Small intestine (tissue), 7 donors: ENCODE results near the gene SGSM1. TPM values are rescaled to one million over a fixed set of nuclear protein-coding genes. Genes with fewer than 3 reads are reported as not detected.

Source experiments
- DNase-seq, 2 donors: peaks; one replicate each; pipeline versions ENCODE4 v3.0.0 to v3.0.0-alpha.2; 2013
- FAIRE-seq: peaks from 2 replicates; lab custom pipeline; 2012; peaks lifted over from hg19 to GRCh38; lab: Jason Lieb, UNC
- H3K27ac ChIP-seq, 3 donors: one replicate each; pipeline ENCODE4 v1.5.1; 2013; ENCODE audit warnings: low read length in 2 of 3, mild to moderate bottlenecking in 2 of 3, control low read depth in 1 of 3, inconsistent platforms in 1 of 3, low read depth in 1 of 3, moderate library complexity in 1 of 3
- H3K27me3 ChIP-seq, 3 donors: one replicate each; pipeline ENCODE4 v1.6.1; 2013; ENCODE audit warnings: low read length in 3 of 3, inconsistent platforms in 1 of 3; ENCODE audit not compliant: control insufficient read depth in 3 of 3, insufficient read depth in 3 of 3
- H3K36me3 ChIP-seq, 3 donors: one replicate each; pipeline ENCODE4 v1.6.1; 2013; ENCODE audit warnings: low read length in 3 of 3, inconsistent platforms in 1 of 3, low read depth in 1 of 3, mild to moderate bottlenecking in 1 of 3, moderate library complexity in 1 of 3; ENCODE audit not compliant: control insufficient read depth in 3 of 3, insufficient read depth in 2 of 3
- H3K4me1 ChIP-seq, 3 donors: one replicate each; pipeline ENCODE4 v1.6.1; 2013; ENCODE audit warnings: low read length in 2 of 3, inconsistent platforms in 1 of 3, low read depth in 1 of 3, mild to moderate bottlenecking in 1 of 3, moderate library complexity in 1 of 3; ENCODE audit not compliant: control insufficient read depth in 3 of 3, insufficient read depth in 2 of 3
- H3K4me3 ChIP-seq, 3 donors: one replicate each; pipeline ENCODE4 v1.5.1; 2013; ENCODE audit warnings: low read length in 3 of 3, control low read depth in 1 of 3, inconsistent platforms in 1 of 3, low read depth in 1 of 3, mild to moderate bottlenecking in 1 of 3, moderate library complexity in 1 of 3
- H3K9me3 ChIP-seq, 2 donors: one replicate each; pipeline ENCODE4 v1.6.1; 2013; ENCODE audit warnings: low read depth in 1 of 2, low read length in 1 of 2; ENCODE audit not compliant: control insufficient read depth in 2 of 2, insufficient read depth in 1 of 2
- WGBS, 3 donors: extraction: QIAGEN DNeasy Blood & Tissue Kit; methylation state at CpG; one replicate each; pipeline ENCODE4 v1.1.7; 2013; 5-methylcytosine and 5-hydroxymethylcytosine counted together
- polyA plus RNA-seq, 4 donors: library from polyadenylated mRNA; stranded (reverse) in 3 of 4; unstranded in 1 of 4; fragments of 200-250 nt in 3 of 4; fragments of 120-200 nt in 1 of 4; gene quantifications; one replicate each; pipeline versions ENCODE4 v1.2.1 to v1.2.3, GENCODE V29; 2013
- donor health status: healthy with polysubstance abuse.
- donor health status: control.
- donor health status: control.
- donor health status: Bipolar disorder and iron deficiency.
- donor health status: healthy.

Gene SGSM1
- polyA plus RNA-seq, 4 donors = 0.27 to 11.0 (median 2.2) TPM; not detected in 1

- FAIRE-seq = no peak
- H3K9me3 ChIP-seq = peaks cover 0 to 7% of the 10 kb centered on the region in 2 donors
Measured at GRCh38 chr22:24813861-24814770, 8.1 kb downstream of the SGSM1 start.

DNA sequence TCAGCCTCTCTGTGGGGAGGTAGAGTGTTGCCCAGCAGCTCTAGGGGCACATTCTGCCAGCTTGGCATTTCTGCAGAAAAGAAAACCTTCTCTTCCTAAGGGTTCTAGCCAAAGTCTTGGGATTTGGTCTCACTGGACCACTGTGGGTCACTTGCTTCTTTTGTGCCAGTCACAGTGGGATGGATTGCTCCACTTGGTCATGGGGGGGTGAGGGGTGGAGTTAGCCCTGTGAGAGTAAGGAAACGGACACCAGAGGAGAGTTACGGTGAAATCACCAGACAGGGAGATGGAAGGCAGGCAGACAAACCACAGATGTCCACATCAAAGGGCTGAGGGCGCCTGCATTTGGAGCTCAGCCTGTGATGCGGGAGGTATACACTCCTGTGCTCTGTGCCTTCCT lies 10.8 kb downstream of the SGSM1 start:
- H3K27ac ChIP-seq = no peak overlapping the region
- no peaks in the 10 kb centered on the region for H3K27me3 ChIP-seq
- peaks cover 0 to 7% of the 10 kb centered on the region in 2 donors for H3K9me3 ChIP-seq
- peaks cover 0 to 16% (median 0%) of the 10 kb centered on the region in 3 donors for H3K36me3 ChIP-seq
- WGBS, 3 donors = 61 to 83% (median 74%) methylated on average over 4 of the region's 4 CpGs
- no peak for DNase-seq
- FAIRE-seq = no peak
- H3K4me1 ChIP-seq = peaks cover 0 to 15% (median 0%) of the 10 kb centered on the region in 3 donors
- H3K4me3 ChIP-seq = no peak overlapping the region

More at GRCh38 chr22:24813861-24814770, 8.1 kb downstream of the SGSM1 start:
- Histone ChIP-seq H3K27ac (no peak overlapping the region), H3K27me3 (no peaks in the 10 kb centered on the region), H3K4me1 (peaks cover 0 to 3% (median 0%) of the 10 kb centered on the region in 3 donors), H3K36me3 (peaks cover 0 to 17% (median 0%) of the 10 kb centered on the region in 3 donors), H3K4me3 (no peak overlapping the region)
- DNase-seq = no peak
- WGBS, 3 donors = 80 to 86% (median 83%) methylated on average over 9 of the region's 9 CpGs

DNA sequence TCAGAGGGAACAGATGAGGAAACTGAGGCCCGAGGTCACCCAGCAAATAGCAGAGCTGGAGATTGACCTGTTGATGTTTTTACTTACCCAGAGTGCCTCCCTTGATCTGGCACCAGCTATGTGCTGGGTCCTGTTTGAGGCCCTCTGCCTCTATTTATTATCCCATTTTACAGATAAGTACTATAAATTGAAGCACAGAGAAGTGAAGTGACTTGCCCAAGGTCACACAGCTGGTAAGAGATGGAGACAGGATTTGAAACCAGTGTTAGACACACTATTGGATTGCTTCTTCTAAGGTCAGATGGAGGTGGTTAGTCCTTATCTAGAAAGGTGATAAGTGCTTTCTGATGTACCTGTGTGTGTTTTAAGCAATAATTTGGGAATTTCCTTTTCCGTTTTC lies 13.5 kb downstream of the SGSM1 start:
- H3K27ac ChIP-seq = peak overlapping the region in 1 of 3 donors; percentile 61
- DNase-seq (no peak), FAIRE-seq (no peak)
- no peaks in the 10 kb centered on the region for H3K27me3 ChIP-seq
- peaks cover 0 to 12% (median 0%) of the 10 kb centered on the region in 3 donors for H3K36me3 ChIP-seq
- 31 to 43% (median 36%) methylated on average over 2 of the region's 2 CpGs for WGBS, 3 donors
- peaks cover 0 to 7% of the 10 kb centered on the region in 2 donors for H3K9me3 ChIP-seq
- peaks cover 0 to 15% (median 0%) of the 10 kb centered on the region in 3 donors for H3K4me1 ChIP-seq
- H3K4me3 ChIP-seq = no peak overlapping the region

DNA sequence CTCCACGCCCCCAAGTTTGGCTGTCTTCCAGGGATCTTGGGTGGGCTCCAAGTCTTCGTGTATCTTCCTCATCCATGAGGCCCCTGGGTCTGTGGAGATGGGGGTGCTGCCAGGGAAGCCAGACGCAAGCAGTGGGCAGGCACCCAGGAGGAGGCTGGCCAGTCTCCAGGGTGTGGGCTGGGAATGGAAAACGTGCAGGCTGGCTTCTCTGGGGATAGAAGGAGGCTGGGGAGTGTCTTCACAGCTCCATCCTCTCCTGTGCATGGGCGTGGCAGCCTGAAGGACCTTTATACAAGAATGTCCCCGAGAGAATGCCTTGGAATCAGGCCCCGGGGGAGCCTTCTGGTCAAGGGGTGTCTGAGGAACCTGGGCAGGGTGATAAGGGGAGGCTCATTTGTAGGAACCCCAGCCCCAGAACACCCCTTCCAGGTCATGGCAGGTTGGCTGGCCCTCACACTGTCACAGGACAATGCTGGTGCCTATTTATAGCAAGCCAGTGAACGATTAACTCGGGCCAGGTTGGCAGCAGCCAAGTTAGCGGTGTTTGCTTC lies 14.0 kb downstream of the SGSM1 start:
- peak overlapping the region in 1 of 3 donors; percentile 61 for H3K27ac ChIP-seq
- no peak for FAIRE-seq
- H3K4me1 ChIP-seq = peaks cover 0 to 15% (median 0%) of the 10 kb centered on the region in 3 donors
- H3K27me3 ChIP-seq = no peaks in the 10 kb centered on the region
- 9 to 25% (median 20%) methylated on average over 10 of the region's 10 CpGs for WGBS, 3 donors
- peak; percentile 32 to 80 for DNase-seq
- H3K36me3 ChIP-seq = peaks cover 0 to 9% (median 0%) of the 10 kb centered on the region in 3 donors
- peaks cover 0 to 7% of the 10 kb centered on the region in 2 donors for H3K9me3 ChIP-seq
- no peak overlapping the region for H3K4me3 ChIP-seq

GRCh38 chr22:24822471-24822870 lies 16.5 kb downstream of the SGSM1 start:
- no peak overlapping the region for H3K4me3 ChIP-seq
- no peak overlapping the region for H3K27ac ChIP-seq
- no peaks in the 10 kb centered on the region for H3K9me3 ChIP-seq
- DNase-seq (no peak), FAIRE-seq (no peak)
- peaks cover 0 to 25% (median 0%) of the 10 kb centered on the region in 3 donors for H3K4me1 ChIP-seq
- H3K27me3 ChIP-seq = no peaks in the 10 kb centered on the region
- 16 to 56% (median 19%) methylated on average over 2 of the region's 2 CpGs for WGBS, 3 donors
- H3K36me3 ChIP-seq = peaks cover 0 to 6% (median 0%) of the 10 kb centered on the region in 3 donors

- WGBS, 3 donors = 94 to 97% (median 95%) methylated on average over 9 of the region's 9 CpGs
- H3K27ac ChIP-seq = no peak overlapping the region
- FAIRE-seq (no peak), DNase-seq (no peak)
- H3K9me3 ChIP-seq = no peaks in the 10 kb centered on the region
- H3K4me1 ChIP-seq = peaks cover 0 to 31% (median 0%) of the 10 kb centered on the region in 3 donors
- no peak overlapping the region for H3K4me3 ChIP-seq
- H3K36me3 ChIP-seq = peaks cover 0 to 6% (median 0%) of the 10 kb centered on the region in 3 donors
- no peaks in the 10 kb centered on the region for H3K27me3 ChIP-seq
Measured at GRCh38 chr22:24823787-24824186, 17.8 kb downstream of the SGSM1 start.

DNA sequence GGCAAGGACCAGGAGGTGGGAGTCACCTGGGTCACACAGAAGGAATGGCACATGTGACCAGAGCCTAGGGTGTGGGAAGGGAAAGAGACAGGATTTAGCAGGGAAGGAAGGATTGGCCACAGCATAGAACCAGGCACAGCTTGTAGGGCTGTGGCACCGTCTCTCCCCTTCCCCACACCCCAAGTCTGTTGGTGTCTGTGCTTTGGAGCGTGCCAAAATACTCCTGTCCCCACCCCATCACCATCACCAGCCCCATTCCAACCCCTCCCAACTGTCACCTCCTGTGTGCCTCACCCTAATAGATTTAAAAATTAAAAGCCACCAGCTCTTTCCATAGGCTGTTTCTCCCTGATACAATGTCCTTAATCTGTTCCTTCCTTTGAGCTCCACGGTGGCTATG lies 18.2 kb downstream of the SGSM1 start:
- H3K27me3 ChIP-seq = no peaks in the 10 kb centered on the region
- no peak for DNase-seq
- peaks cover 0 to 6% (median 0%) of the 10 kb centered on the region in 3 donors for H3K36me3 ChIP-seq
- 60 to 71% (median 66%) methylated on average over 3 of the region's 3 CpGs for WGBS, 3 donors
- no peak for FAIRE-seq
- H3K27ac ChIP-seq = no peak overlapping the region
- H3K4me3 ChIP-seq = no peak overlapping the region
- H3K4me1 ChIP-seq = peaks cover 0 to 31% (median 0%) of the 10 kb centered on the region in 3 donors
- H3K9me3 ChIP-seq = no peaks in the 10 kb centered on the region

GRCh38 chr22:24824915-24825314 lies 18.9 kb downstream of the SGSM1 start:
- DNase-seq (no peak), FAIRE-seq (no peak)
- H3K4me1 ChIP-seq = peaks cover 0 to 25% (median 0%) of the 10 kb centered on the region in 3 donors
- no peaks in the 10 kb centered on the region for H3K27me3 ChIP-seq
- H3K4me3 ChIP-seq = no peak overlapping the region
- H3K9me3 ChIP-seq = no peaks in the 10 kb centered on the region
- peaks cover 0 to 6% (median 0%) of the 10 kb centered on the region in 3 donors for H3K36me3 ChIP-seq
- H3K27ac ChIP-seq = no peak overlapping the region
- WGBS, 3 donors = 75 to 97% (median 83%) methylated on average over 4 of the region's 4 CpGs
